Natural killer cell (primary cell): ENCODE results near the gene ANO10. TPM values are rescaled to one million over a fixed set of nuclear protein-coding genes. Genes with fewer than 3 reads are reported as not detected.
"Not testable (repeated sequence)": the region's sequence is repeated elsewhere in the genome, so short reads cannot be mapped to it uniquely, and the experiment has no call there.

Experiments used
- ATAC-seq, 3 donors: fragments of 150-1000 bp in 2 of 3; fragments of 200-7000 bp in 1 of 3; cut with Tn5 transposase; 1 replicate in 1 of 3; 2 replicates in 2 of 3; pipeline ENCODE4 v1.10.0; 2021; ENCODE audit warnings: mild to moderate bottlenecking in 2 of 3, moderate library complexity in 2 of 3
- DNase-seq, 2 donors: peaks; one replicate each; pipeline versions ENCODE4 v3.0.0 to v3.0.0-alpha.2; 2013 to 2021; ENCODE audit warnings: mixed read lengths in 1 of 2
- H3K27ac ChIP-seq: one replicate; pipeline ENCODE4 v1.5.1; 2013; ENCODE audit warnings: mild to moderate bottlenecking, low read length
- H3K27me3 ChIP-seq: one replicate; pipeline ENCODE4 v1.6.1; 2013; ENCODE audit warnings: low read length; ENCODE audit not compliant: control insufficient read depth, insufficient read depth
- H3K36me3 ChIP-seq: one replicate; pipeline ENCODE4 v1.6.1; 2013; ENCODE audit warnings: low read length; ENCODE audit not compliant: control insufficient read depth, insufficient read depth
- H3K4me1 ChIP-seq: one replicate; pipeline ENCODE4 v1.6.1; 2013; ENCODE audit warnings: low read length; ENCODE audit not compliant: control insufficient read depth, insufficient read depth
- H3K4me3 ChIP-seq: one replicate; pipeline ENCODE4 v1.5.1; 2013; ENCODE audit warnings: low read length
- H3K9me3 ChIP-seq: one replicate; pipeline ENCODE4 v1.6.1; 2013; ENCODE audit warnings: low read length; ENCODE audit not compliant: control insufficient read depth, insufficient read depth
- H3K27ac Mint-ChIP-seq, 2 donors: one replicate each; pipeline ENCODE4 v1.8.0; 2022; ENCODE audit warnings: mild to moderate bottlenecking in 2 of 2, mixed read lengths in 2 of 2, moderate library complexity in 1 of 2
- H3K27me3 Mint-ChIP-seq, 2 donors: one replicate each; pipeline ENCODE4 v1.8.0; 2022; ENCODE audit warnings: low read depth in 2 of 2, mixed read lengths in 2 of 2
- H3K36me3 Mint-ChIP-seq: one replicate; pipeline ENCODE4 v1.8.0; 2022; ENCODE audit warnings: mixed read lengths
- H3K4me1 Mint-ChIP-seq, 2 donors: one replicate each; pipeline ENCODE4 v1.8.0; 2022; ENCODE audit warnings: mixed read lengths in 2 of 2
- H3K4me3 Mint-ChIP-seq: one replicate; pipeline ENCODE4 v1.8.0; 2022; ENCODE audit warnings: mild to moderate bottlenecking, moderate library complexity, mixed read lengths
- H3K9me3 Mint-ChIP-seq, 2 donors: one replicate each; pipeline ENCODE4 v1.8.0; 2022; ENCODE audit warnings: mixed read lengths in 2 of 2
- WGBS: methylation state at CpG from one replicate; pipeline ENCODE4 v1.1.7; 2013; ENCODE audit warnings: missing lambda C conversion rate; ENCODE audit not compliant: insufficient coverage; 5-methylcytosine and 5-hydroxymethylcytosine counted together
- intact Hi-C: fragments of 100-400 bp; cut with micrococcal nuclease; formaldehyde crosslinking; loops from one replicate; pipeline ENCODE4 v1.14.2; 2022
- total RNA-seq, 4 donors: library from RNA; stranded (reverse); fragments of 120-200 nt in 1 of 4; gene quantifications; one replicate each; pipeline versions ENCODE4 v1.2.3 to v1.2.4, GENCODE V29; 2013 to 2022
- TF ChIP-seq, protein P1 (sequence below): fragments of 200-600 bp; IDR thresholded peaks from one replicate; pipeline ENCODE4 v1.8.0; 2022; ENCODE audit warnings: antibody characterized with exemption

Gene ANO10
- total RNA-seq, 3 donors from 2014 or later (not counting 1 experiment from before 2014, with no cell fraction given), result 8.9 to 11.2 (median 10.9) TPM

DNA sequence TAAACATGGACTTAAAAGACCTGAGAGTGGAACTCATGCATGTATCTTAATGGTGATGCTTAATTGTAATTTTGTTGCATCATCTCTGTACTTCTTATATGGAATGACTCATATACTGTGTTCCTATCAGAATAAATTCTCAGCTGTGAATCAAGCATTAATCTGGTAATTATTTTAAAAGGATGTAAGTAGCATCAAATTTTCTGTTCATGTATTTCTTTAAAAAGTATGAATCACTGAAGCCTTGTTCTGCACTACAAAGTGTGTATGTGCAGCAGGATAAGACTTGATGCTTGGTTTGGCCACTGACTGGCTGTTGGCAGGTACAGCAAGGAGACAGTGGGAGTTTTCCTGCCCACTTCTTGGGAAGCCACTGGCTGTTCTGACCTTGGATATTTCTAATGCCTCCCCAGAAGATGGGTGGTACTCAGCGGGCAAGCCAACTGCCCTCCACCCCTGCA is 123.9 kb downstream of the ANO10 start:
- peak in 1 of 3 donors; percentile 26 for ATAC-seq

DNA sequence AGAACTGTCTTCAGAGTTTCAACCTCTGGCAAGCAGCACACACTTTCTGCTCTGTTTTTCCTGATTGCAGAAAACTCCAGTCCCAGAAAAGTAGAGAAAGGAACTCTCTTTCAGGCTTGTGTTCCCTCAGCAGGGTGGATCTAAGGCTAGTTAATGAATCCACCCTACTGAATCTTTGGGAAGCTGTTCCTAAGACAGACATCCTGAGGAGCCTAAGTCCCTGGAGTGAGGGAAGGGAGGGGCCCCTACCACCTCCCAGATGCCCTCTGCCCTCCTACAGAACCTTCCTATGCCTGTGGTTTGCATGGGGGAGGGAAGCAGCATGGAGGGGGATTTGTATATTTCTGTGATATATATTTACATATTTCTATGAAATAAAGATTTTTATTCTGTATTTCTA is 124.4 kb downstream of the ANO10 start:
- DNase-seq (no peak), ATAC-seq (no peak)
- TF ChIP-seq, protein P1, sequence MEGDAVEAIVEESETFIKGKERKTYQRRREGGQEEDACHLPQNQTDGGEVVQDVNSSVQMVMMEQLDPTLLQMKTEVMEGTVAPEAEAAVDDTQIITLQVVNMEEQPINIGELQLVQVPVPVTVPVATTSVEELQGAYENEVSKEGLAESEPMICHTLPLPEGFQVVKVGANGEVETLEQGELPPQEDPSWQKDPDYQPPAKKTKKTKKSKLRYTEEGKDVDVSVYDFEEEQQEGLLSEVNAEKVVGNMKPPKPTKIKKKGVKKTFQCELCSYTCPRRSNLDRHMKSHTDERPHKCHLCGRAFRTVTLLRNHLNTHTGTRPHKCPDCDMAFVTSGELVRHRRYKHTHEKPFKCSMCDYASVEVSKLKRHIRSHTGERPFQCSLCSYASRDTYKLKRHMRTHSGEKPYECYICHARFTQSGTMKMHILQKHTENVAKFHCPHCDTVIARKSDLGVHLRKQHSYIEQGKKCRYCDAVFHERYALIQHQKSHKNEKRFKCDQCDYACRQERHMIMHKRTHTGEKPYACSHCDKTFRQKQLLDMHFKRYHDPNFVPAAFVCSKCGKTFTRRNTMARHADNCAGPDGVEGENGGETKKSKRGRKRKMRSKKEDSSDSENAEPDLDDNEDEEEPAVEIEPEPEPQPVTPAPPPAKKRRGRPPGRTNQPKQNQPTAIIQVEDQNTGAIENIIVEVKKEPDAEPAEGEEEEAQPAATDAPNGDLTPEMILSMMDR, result no peak
- no peak overlapping the region for H3K27ac ChIP-seq
- H3K27ac Mint-ChIP-seq, result peak overlapping the region; percentile 3 to 54
- H3K27me3 Mint-ChIP-seq, result no peaks in the 10 kb centered on the region
- no peaks in the 10 kb centered on the region for H3K36me3 Mint-ChIP-seq
- H3K4me3 ChIP-seq, result no peak overlapping the region
- H3K27me3 ChIP-seq, result no peaks in the 10 kb centered on the region
- intact Hi-C loops, result no loop called here
- H3K4me3 Mint-ChIP-seq, result no peak overlapping the region
- H3K4me1 Mint-ChIP-seq, result peaks cover 39 to 49% of the 10 kb centered on the region in 2 donors
- H3K9me3 Mint-ChIP-seq, result no peaks in the 10 kb centered on the region
- H3K4me1 ChIP-seq, result peaks cover 12% of the 10 kb centered on the region
- no peaks in the 10 kb centered on the region for H3K9me3 ChIP-seq
- H3K36me3 ChIP-seq, result no peaks in the 10 kb centered on the region

More for the DNA sequence above, 123.9 kb downstream of the ANO10 start:
- Histone ChIP-seq H3K27ac (no peak overlapping the region), H3K36me3 (no peaks in the 10 kb centered on the region), H3K9me3 (no peaks in the 10 kb centered on the region), H3K27me3 (no peaks in the 10 kb centered on the region), H3K4me3 (no peak overlapping the region), H3K4me1 (peaks cover 13% of the 10 kb centered on the region)
- Mint-ChIP-seq H3K27me3 (no peaks in the 10 kb centered on the region), H3K4me3 (no peak overlapping the region), H3K27ac (peak overlapping the region in 1 of 2 donors; percentile 31), H3K4me1 (peaks cover 44 to 54% of the 10 kb centered on the region in 2 donors), H3K9me3 (no peaks in the 10 kb centered on the region), H3K36me3 (no peaks in the 10 kb centered on the region)
- TF ChIP-seq, protein P1, result no peak
- intact Hi-C loops, result no loop called here
- DNase-seq, result no peak
- WGBS, result 100% methylated on average over 1 of the region's 1 CpG

DNA sequence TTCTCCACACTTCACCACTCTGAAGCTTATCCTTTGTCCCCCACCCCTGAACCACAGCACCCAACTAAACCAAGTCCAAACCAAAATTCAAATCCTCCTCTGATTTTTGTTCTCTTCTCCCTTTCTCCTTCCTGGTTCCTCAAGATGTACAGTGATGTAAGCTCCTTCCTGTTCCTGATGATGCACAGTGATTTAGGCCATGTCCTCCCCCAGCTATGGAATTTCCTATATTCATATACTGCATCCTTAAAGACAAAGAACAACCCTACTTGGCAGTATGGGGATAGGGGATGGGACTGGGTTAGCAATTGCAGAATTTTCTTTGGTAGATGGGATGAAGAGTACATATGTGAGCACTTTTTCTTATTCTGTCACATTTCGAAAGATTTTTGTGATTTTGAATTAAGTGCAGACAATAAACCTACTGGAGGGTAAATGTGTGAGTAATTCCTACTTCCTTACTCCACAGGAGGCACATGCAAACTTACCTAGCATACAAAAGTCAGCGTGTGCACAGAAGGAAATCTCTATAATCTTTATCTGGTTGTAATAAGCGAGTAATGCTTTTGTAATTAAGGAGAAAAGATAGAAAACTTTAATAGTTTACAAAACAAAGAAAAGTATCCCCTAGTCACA is 125.0 kb downstream of the ANO10 start:
- DNase-seq (no peak), ATAC-seq (no peak)
- Mint-ChIP-seq H3K9me3 (no peaks in the 10 kb centered on the region), H3K36me3 (peaks cover 5% of the 10 kb centered on the region), H3K27ac (peak overlapping the region; percentile 5 to 54), H3K4me1 (peaks cover 37 to 43% of the 10 kb centered on the region in 2 donors), H3K27me3 (no peaks in the 10 kb centered on the region), H3K4me3 (no peak overlapping the region)
- no peak overlapping the region for H3K27ac ChIP-seq
- H3K4me3 ChIP-seq, result no peak overlapping the region
- H3K4me1 ChIP-seq, result peaks cover 8% of the 10 kb centered on the region
- H3K36me3 ChIP-seq, result no peaks in the 10 kb centered on the region
- TF ChIP-seq, protein P1, result no peak
- no peaks in the 10 kb centered on the region for H3K9me3 ChIP-seq
- no peaks in the 10 kb centered on the region for H3K27me3 ChIP-seq
- intact Hi-C loops, result no loop called here
- no CpG with 5 or more reads among the region's 3 CpGs for WGBS

DNA sequence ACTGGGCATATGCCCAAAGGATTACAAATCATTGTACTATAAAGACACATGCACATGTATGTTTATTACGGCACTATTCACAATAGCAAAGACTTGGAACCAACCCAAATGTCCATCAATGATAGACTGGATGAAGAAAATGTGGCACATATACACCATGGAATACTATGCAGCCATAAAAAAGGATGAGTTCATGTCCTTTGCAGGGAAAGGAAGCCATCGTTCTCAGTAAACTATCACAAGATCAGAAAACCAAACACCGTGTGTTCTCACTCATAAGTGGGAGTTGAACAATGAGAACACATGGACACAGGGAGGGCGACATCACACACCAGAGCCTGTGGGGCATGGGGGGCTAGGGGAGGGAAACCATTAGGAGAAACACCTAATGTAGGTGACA is 128.9 kb downstream of the ANO10 start:
- H3K4me1 Mint-ChIP-seq, result peaks cover 5 to 13% of the 10 kb centered on the region in 2 donors
- H3K4me3 Mint-ChIP-seq, H3K27ac Mint-ChIP-seq, H3K27me3 ChIP-seq, ATAC-seq, H3K27ac ChIP-seq, intact Hi-C loops, H3K4me1 ChIP-seq, DNase-seq, H3K27me3 Mint-ChIP-seq, H3K9me3 ChIP-seq, H3K36me3 ChIP-seq, H3K9me3 Mint-ChIP-seq, H3K36me3 Mint-ChIP-seq, H3K4me3 ChIP-seq: not testable (repeated sequence)
- WGBS, result 92% methylated on average over 3 of the region's 4 CpGs

DNA sequence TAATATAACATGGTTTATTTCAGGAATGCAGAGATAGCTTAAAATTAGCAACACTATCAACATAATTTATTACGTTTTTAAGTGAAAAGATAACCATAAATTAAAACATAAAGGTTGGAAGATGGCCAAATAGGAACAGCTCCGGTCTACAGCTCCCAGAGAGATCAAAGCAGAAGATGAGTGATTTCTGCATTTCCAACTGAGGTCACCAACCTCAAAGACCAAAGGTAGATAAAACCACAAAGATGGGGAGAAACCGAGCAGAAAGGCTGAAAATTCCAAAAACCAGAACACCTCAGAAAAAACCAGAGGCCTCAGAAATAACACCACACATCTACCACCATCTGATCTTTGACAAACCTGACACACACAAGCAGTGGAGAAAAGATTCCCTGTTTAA is 130.0 kb downstream of the ANO10 start:
- H3K36me3 ChIP-seq, intact Hi-C loops, H3K9me3 Mint-ChIP-seq, H3K4me3 Mint-ChIP-seq, H3K27ac Mint-ChIP-seq, H3K9me3 ChIP-seq, H3K27me3 Mint-ChIP-seq, H3K27me3 ChIP-seq, H3K4me1 ChIP-seq, DNase-seq, H3K27ac ChIP-seq, ATAC-seq, H3K4me3 ChIP-seq, H3K36me3 Mint-ChIP-seq: not testable (repeated sequence)
- WGBS, result 39% methylated on average over 3 of the region's 3 CpGs
- H3K4me1 Mint-ChIP-seq, result peaks cover 5 to 10% of the 10 kb centered on the region in 2 donors
